ENCODE data around the gene ULBP3. TPM values are rescaled to one million over a fixed set of nuclear protein-coding genes. Genes with fewer than 3 reads are reported as not detected.

ULBP3 gene
- total and polyA plus RNA-seq, 2 donors (not counting 1 experiment from before 2014, with no cell fraction given), result 0.10 to 0.69 TPM

DNA sequence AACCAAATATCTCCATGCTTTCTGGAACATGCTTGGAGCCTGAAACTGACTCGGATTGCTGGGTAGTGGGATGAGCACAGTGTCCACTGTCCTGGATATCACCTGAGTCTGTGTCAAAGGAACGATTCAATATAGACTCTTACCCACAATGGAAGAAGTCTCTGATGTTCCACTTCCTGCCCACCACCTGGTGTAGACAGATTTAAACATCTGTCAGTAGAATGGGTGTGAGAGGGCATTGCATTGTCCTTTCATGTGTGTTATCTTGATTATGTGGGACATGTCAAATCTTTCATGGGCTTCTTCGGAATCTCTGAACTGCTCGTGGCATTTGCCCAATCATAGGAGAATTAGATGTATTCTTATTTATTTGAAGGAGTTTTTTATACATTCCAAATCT, 20.8 kb downstream of the ULBP3 start:
- no peak overlapping the region for H2AFZ ChIP-seq (ENCODE audit: insufficient read depth, low read depth, low read length, poor library complexity, severe bottlenecking)
- no peak for ATAC-seq (ENCODE audit: low read depth)
- Mint-ChIP-seq H3K27me3 (peaks cover 52% of the 10 kb centered on the region), H3K4me1 (no peaks in the 10 kb centered on the region), H3K4me3 (no peak overlapping the region), H3K27ac (no peak overlapping the region), H3K9me3 (ENCODE audit: insufficient read depth) (no peaks in the 10 kb centered on the region)
- no peaks in the 10 kb centered on the region for H3K36me3 ChIP-seq (replicated peaks in 1 of 2; ENCODE audit: control extremely low read depth in 1 of 2, control insufficient read depth in 1 of 2, extremely low read depth in 1 of 2, insufficient read depth in 2 of 2, low read length in 1 of 2)
- no peaks in the 10 kb centered on the region for H3K9me3 ChIP-seq (ENCODE audit: control extremely low read depth in 1 of 3, control insufficient read depth in 2 of 3, insufficient read depth in 1 of 3, low read length in 2 of 3)
- no peak for DNase-seq
- no CpG with 5 or more reads among the region's 4 CpGs for WGBS (ENCODE audit: insufficient coverage)
- ChIA-PET CTCF (no interaction called here), POLR2A (no interaction called here)
- H3K79me2 ChIP-seq (ENCODE audit: control insufficient read depth, insufficient read depth, low read length), result no peaks in the 10 kb centered on the region
- no peaks in the 10 kb centered on the region for H4K20me1 ChIP-seq (ENCODE audit: control insufficient read depth, insufficient read depth, low read length, poor library complexity, severe bottlenecking)
- H3K4me3 ChIP-seq (ENCODE audit: control extremely low read depth in 1 of 5, extremely low read depth in 1 of 5, insufficient read depth in 1 of 5, low read depth in 2 of 5, low read length in 4 of 5), result no peak overlapping the region
- no peak overlapping the region for H3K4me2 ChIP-seq (replicated peaks; ENCODE audit: low read depth, low read length, poor library complexity, severe bottlenecking)
- no peak overlapping the region for H3K27ac ChIP-seq (ENCODE audit: low read length in 2 of 2)
- H3K9ac ChIP-seq (ENCODE audit: low read length), result no peak overlapping the region
- H3K27me3 ChIP-seq (replicated peaks in 1 of 4; ENCODE audit: control extremely low read depth in 1 of 4, control insufficient read depth in 3 of 4, insufficient read depth in 4 of 4, low read length in 3 of 4), result peaks cover 0 to 35% (median 8%) of the 10 kb centered on the region in 4 experiments
- no peak for TF ChIP-seq EZH2 (IDR thresholded peaks at IDR 0.05; ENCODE audit: borderline replicate concordance, insufficient read depth, low read depth, low read length, poor library complexity, severe bottlenecking)
- TF ChIP-seq, protein P1, sequence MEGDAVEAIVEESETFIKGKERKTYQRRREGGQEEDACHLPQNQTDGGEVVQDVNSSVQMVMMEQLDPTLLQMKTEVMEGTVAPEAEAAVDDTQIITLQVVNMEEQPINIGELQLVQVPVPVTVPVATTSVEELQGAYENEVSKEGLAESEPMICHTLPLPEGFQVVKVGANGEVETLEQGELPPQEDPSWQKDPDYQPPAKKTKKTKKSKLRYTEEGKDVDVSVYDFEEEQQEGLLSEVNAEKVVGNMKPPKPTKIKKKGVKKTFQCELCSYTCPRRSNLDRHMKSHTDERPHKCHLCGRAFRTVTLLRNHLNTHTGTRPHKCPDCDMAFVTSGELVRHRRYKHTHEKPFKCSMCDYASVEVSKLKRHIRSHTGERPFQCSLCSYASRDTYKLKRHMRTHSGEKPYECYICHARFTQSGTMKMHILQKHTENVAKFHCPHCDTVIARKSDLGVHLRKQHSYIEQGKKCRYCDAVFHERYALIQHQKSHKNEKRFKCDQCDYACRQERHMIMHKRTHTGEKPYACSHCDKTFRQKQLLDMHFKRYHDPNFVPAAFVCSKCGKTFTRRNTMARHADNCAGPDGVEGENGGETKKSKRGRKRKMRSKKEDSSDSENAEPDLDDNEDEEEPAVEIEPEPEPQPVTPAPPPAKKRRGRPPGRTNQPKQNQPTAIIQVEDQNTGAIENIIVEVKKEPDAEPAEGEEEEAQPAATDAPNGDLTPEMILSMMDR (IDR thresholded peaks at IDR 0.05), result no peak
- no peaks in the 10 kb centered on the region for H3K4me1 ChIP-seq (ENCODE audit: control insufficient read depth in 2 of 2, insufficient read depth in 2 of 2, low read length in 2 of 2)
- intact Hi-C loops (cut with micrococcal nuclease), result no loop called here

DNA sequence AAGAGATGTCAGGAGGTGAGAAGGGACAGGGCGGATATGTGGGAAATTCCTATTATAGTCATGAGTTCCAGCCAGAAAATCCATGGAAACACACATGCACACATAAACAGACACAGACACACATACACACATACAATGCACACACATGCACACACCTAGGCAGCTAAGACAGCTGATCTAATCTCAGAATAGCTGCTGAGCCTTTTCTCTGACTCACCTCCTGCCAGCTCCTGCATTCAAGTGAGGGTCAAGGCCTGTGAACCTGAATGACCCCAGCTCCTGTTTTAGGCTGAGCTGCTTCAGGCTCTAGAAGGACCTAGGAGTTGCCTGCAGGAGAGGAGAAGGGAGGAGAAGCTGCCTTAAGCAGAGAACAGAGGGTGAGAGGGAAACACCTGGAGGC, 22.0 kb downstream of the ULBP3 start:
- no peaks in the 10 kb centered on the region for H3K36me3 ChIP-seq (replicated peaks in 1 of 2; ENCODE audit: control extremely low read depth in 1 of 2, control insufficient read depth in 1 of 2, extremely low read depth in 1 of 2, insufficient read depth in 2 of 2, low read length in 1 of 2)
- no peak overlapping the region for H3K27ac Mint-ChIP-seq
- no peaks in the 10 kb centered on the region for H3K9me3 ChIP-seq (ENCODE audit: control extremely low read depth in 1 of 3, control insufficient read depth in 2 of 3, insufficient read depth in 1 of 3, low read length in 2 of 3)
- no peak overlapping the region for H3K9ac ChIP-seq (ENCODE audit: low read length)
- no peaks in the 10 kb centered on the region for H3K79me2 ChIP-seq (ENCODE audit: control insufficient read depth, insufficient read depth, low read length)
- CTCF ChIA-PET, result no interaction called here
- no peak overlapping the region for H3K4me3 ChIP-seq (ENCODE audit: control extremely low read depth in 1 of 5, extremely low read depth in 1 of 5, insufficient read depth in 1 of 5, low read depth in 2 of 5, low read length in 4 of 5)
- H3K9me3 Mint-ChIP-seq (ENCODE audit: insufficient read depth), result no peaks in the 10 kb centered on the region
- H3K4me1 ChIP-seq (ENCODE audit: control insufficient read depth in 2 of 2, insufficient read depth in 2 of 2, low read length in 2 of 2), result no peaks in the 10 kb centered on the region
- H3K4me2 ChIP-seq (replicated peaks; ENCODE audit: low read depth, low read length, poor library complexity, severe bottlenecking), result no peak overlapping the region
- H2AFZ ChIP-seq (ENCODE audit: insufficient read depth, low read depth, low read length, poor library complexity, severe bottlenecking), result no peak overlapping the region
- H3K27me3 ChIP-seq (replicated peaks in 1 of 4; ENCODE audit: control extremely low read depth in 1 of 4, control insufficient read depth in 3 of 4, insufficient read depth in 4 of 4, low read length in 3 of 4), result peaks cover 0 to 26% (median 7%) of the 10 kb centered on the region in 4 experiments
- no peaks in the 10 kb centered on the region for H4K20me1 ChIP-seq (ENCODE audit: control insufficient read depth, insufficient read depth, low read length, poor library complexity, severe bottlenecking)
- no peak overlapping the region for H3K27ac ChIP-seq (ENCODE audit: low read length in 2 of 2)
- ATAC-seq (ENCODE audit: low read depth) (no peak), DNase-seq (no peak)
- peaks cover 49% of the 10 kb centered on the region for H3K27me3 Mint-ChIP-seq
- no peaks in the 10 kb centered on the region for H3K4me1 Mint-ChIP-seq
- TF ChIP-seq, protein P1 (IDR thresholded peaks at IDR 0.05), result no peak
- no peak for TF ChIP-seq EZH2 (IDR thresholded peaks at IDR 0.05; ENCODE audit: borderline replicate concordance, insufficient read depth, low read depth, low read length, poor library complexity, severe bottlenecking)
- intact Hi-C loops (cut with micrococcal nuclease), result no loop called here
- WGBS (ENCODE audit: insufficient coverage), result 100% methylated on average over 1 of the region's 1 CpG
- H3K4me3 Mint-ChIP-seq, result no peak overlapping the region
- POLR2A ChIA-PET, result no interaction called here
